ENCODE data around the gene NEGR1. TPM values are rescaled to one million over a fixed set of nuclear protein-coding genes. Genes with fewer than 3 reads are reported as not detected.
A peak's percentile ranks its signal among the peaks of the same experiment; 100 is the strongest.

NEGR1 gene
- total RNA-seq, 1 donor from 2014 or later: 0.26 TPM

- Histone ChIP-seq H3K27me3 (ENCODE audit: control insufficient read depth, insufficient read depth, low read length) (no peaks in the 10 kb centered on the region), H3K36me3 (ENCODE audit: control insufficient read depth, insufficient read depth, low read length) (no peaks in the 10 kb centered on the region), H3K4me3 (ENCODE audit: low read depth, low read length) (no peak overlapping the region)
- TF ChIP-seq CTCF (IDR thresholded peaks at IDR 0.05; ENCODE audit: insufficient read depth, low read length, severe bottlenecking): no peak
- DNase-seq (ENCODE audit: low read depth) (no peak), FAIRE-seq (no peak)
Observed at GRCh38 chr1:71577451-71578131, 704.7 kb downstream of the NEGR1 start.

GRCh38 chr1:71572038-71572437, 710.3 kb downstream of the NEGR1 start:
- H3K27me3 ChIP-seq (ENCODE audit: control insufficient read depth, insufficient read depth, low read length): no peaks in the 10 kb centered on the region
- DNase-seq (ENCODE audit: low read depth) (peak; percentile 37), FAIRE-seq (no peak)
- H3K4me3 ChIP-seq (ENCODE audit: low read depth, low read length): no peak overlapping the region
- no peaks in the 10 kb centered on the region for H3K36me3 ChIP-seq (ENCODE audit: control insufficient read depth, insufficient read depth, low read length)
- no peak for TF ChIP-seq CTCF (IDR thresholded peaks at IDR 0.05; ENCODE audit: insufficient read depth, low read length, severe bottlenecking)

- Histone ChIP-seq H3K36me3 (ENCODE audit: control insufficient read depth, insufficient read depth, low read length) (no peaks in the 10 kb centered on the region), H3K4me3 (ENCODE audit: low read depth, low read length) (no peak overlapping the region), H3K27me3 (ENCODE audit: control insufficient read depth, insufficient read depth, low read length) (no peaks in the 10 kb centered on the region)
- FAIRE-seq (no peak), DNase-seq (ENCODE audit: low read depth) (no peak)
- no peak for TF ChIP-seq CTCF (IDR thresholded peaks at IDR 0.05; ENCODE audit: insufficient read depth, low read length, severe bottlenecking)
Observed at GRCh38 chr1:71566413-71566812, 715.9 kb downstream of the NEGR1 start.

GRCh38 chr1:71565831-71566230, 716.5 kb downstream of the NEGR1 start:
- TF ChIP-seq CTCF (IDR thresholded peaks at IDR 0.05; ENCODE audit: insufficient read depth, low read length, severe bottlenecking): no peak

GRCh38 chr1:71565262-71565661, 717.1 kb downstream of the NEGR1 start:
- no peak for FAIRE-seq
- Histone ChIP-seq H3K27me3 (ENCODE audit: control insufficient read depth, insufficient read depth, low read length) (no peaks in the 10 kb centered on the region), H3K4me3 (ENCODE audit: low read depth, low read length) (no peak overlapping the region), H3K36me3 (ENCODE audit: control insufficient read depth, insufficient read depth, low read length) (no peaks in the 10 kb centered on the region)
- peak; percentile 92 for DNase-seq (ENCODE audit: low read depth)
- TF ChIP-seq CTCF (IDR thresholded peaks at IDR 0.05; ENCODE audit: insufficient read depth, low read length, severe bottlenecking): no peak

More at GRCh38 chr1:71565831-71566230, 716.5 kb downstream of the NEGR1 start:
- no peak for FAIRE-seq
- no peak for DNase-seq (ENCODE audit: low read depth)
- H3K36me3 ChIP-seq (ENCODE audit: control insufficient read depth, insufficient read depth, low read length): no peaks in the 10 kb centered on the region
- no peak overlapping the region for H3K4me3 ChIP-seq (ENCODE audit: low read depth, low read length)
- H3K27me3 ChIP-seq (ENCODE audit: control insufficient read depth, insufficient read depth, low read length): no peaks in the 10 kb centered on the region

- no peak for DNase-seq (ENCODE audit: low read depth)
- no peak for TF ChIP-seq CTCF (IDR thresholded peaks at IDR 0.05; ENCODE audit: insufficient read depth, low read length, severe bottlenecking)
- Histone ChIP-seq H3K27me3 (ENCODE audit: control insufficient read depth, insufficient read depth, low read length) (no peaks in the 10 kb centered on the region), H3K4me3 (ENCODE audit: low read depth, low read length) (no peak overlapping the region), H3K36me3 (ENCODE audit: control insufficient read depth, insufficient read depth, low read length) (no peaks in the 10 kb centered on the region)
- FAIRE-seq: no peak
Observed at GRCh38 chr1:71562298-71562697, 720.0 kb downstream of the NEGR1 start.
